ENCODE data around the gene CHRDL2.

DNA sequence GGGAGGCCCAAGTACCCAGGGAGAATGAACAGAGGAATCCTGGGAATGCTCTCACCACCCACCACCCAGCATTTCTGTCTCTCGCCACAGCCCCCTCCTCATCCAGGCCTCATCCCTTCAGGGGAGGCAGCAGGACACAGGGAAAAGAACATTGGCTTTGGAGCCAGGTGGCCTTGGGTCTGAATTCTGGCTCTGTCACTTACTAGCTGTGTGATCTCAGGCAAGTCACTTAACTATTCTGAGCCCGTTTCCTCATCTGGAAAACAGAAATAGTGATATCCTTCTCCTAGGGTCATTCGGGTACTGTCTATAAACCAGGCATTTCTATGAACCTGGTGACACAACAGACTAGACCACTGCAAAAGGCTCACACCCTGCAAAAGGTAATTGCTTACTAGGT lies 22.1 kb downstream of the CHRDL2 start:
- TF ChIP-seq, protein P1, sequence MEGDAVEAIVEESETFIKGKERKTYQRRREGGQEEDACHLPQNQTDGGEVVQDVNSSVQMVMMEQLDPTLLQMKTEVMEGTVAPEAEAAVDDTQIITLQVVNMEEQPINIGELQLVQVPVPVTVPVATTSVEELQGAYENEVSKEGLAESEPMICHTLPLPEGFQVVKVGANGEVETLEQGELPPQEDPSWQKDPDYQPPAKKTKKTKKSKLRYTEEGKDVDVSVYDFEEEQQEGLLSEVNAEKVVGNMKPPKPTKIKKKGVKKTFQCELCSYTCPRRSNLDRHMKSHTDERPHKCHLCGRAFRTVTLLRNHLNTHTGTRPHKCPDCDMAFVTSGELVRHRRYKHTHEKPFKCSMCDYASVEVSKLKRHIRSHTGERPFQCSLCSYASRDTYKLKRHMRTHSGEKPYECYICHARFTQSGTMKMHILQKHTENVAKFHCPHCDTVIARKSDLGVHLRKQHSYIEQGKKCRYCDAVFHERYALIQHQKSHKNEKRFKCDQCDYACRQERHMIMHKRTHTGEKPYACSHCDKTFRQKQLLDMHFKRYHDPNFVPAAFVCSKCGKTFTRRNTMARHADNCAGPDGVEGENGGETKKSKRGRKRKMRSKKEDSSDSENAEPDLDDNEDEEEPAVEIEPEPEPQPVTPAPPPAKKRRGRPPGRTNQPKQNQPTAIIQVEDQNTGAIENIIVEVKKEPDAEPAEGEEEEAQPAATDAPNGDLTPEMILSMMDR (conservative IDR thresholded peaks at IDR 0.05; ENCODE audit: low read depth, low read length): no peak
- no peak for TF ChIP-seq EZH2 (IDR thresholded peaks at IDR 0.05; ENCODE audit: borderline replicate concordance, low read depth, low read length, poor library complexity, severe bottlenecking)

Measured in A673 (cell line).